ENCODE results near the gene MSMP.

MSMP gene

DNA sequence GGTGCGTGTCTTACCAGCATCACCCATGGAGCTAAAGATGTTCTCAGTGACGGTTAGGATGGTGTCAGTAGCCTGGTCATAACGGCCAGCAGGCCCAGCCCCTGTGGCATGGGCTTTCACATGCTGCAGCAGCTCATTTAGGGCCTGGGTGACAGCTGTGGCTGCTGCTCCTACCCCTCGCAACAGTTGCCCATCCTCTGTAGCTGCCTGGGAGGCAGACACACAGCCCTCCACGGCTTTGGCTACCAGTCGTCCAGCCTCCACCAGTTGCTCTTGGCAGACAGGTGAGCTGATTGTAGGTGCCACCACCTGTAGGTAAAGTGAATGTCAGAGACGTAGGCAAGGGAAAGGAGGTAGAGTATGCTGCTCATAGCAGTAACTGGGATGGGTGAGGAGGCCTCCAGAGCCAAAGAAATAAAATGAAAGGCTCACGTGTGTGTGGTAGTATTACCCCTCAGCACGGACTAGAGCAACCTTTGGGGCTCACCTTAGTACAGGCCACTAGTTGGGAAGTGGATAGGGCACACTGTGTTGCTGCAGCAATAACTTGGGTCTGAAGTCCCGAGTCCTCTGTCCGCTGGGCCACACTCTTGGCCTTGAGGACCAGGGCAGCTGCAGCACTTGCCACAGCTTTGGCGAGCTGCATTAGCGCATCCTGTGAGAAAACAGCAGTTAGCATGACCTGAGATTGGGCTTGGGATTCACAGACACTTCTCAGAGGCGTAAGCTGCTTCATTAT lies 36.8 kb downstream of the MSMP start:
- DNase-seq: no peak

DNA sequence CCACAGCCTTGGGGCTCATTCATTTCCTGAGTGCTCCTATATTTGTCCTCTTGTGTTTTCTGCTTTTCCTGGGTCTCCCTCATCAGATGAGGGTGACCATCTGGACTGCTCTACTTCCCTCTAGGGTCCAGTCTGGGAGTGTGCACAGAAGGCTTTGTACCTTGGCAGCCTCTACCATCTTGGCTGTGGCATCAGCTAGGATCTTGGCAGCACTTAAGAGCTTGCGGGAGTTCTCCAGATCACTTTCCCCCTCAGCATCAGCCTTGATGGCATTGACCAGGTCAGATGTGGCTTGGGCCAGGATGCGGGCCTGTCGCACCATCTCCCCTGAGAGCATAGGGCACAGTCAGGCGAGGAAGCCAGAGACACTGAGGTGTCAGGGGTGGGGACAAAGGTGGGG lies 37.8 kb downstream of the MSMP start:
- no peak for DNase-seq

DNA sequence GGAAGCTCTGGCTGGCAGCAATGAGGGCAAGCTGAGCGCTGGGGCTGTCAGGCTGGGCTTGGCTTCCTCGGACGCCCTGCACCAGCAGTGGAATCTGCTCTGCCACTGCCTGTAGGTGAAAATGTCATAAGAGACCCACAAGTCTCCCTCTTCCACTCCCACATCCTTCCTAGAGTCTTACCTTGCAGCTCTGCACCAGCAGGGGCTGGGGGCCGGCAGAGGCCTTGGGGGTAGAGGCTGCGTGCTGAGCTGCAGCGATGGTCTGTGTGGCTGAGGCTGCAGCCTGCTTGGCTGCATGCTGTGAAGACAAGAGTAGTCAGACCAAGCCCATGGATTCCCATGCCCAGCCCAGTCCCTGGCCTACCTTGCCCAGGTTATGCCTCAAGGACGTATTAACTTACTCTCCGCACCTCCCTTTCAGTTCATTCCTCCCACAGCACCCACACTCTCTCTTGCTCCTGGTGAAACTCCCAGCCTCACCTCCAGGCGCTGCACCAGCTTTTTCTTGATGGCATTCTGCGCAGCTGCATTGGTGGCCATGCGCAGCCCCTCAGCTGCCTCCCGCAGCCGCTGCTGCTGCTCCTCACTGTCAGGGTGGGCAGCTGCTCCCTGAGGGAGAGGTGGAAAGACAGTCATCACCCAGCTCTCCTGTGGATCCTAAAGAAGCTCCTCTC lies 39.4 kb downstream of the MSMP start:
- no peak for DNase-seq

DNA sequence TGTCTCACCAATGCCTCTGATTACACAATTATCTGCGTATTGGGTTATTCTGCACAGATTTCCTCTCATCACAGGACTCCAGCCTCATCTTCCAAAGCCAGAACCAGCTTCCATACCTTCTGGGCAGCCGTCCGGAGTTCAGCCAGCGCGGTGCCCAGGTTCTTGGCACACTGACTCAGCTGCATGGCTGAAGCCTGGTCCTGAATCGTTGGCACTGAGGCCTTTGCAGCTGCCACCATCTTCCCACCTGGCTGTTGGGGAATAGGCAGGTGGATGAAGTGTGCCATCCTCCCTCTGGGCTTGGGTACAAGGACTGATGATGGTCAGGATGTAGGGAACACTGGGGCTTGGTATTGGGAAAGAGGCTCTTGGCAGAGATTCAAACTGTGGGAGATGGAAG lies 40.0 kb downstream of the MSMP start:
- no peak for DNase-seq

DNA sequence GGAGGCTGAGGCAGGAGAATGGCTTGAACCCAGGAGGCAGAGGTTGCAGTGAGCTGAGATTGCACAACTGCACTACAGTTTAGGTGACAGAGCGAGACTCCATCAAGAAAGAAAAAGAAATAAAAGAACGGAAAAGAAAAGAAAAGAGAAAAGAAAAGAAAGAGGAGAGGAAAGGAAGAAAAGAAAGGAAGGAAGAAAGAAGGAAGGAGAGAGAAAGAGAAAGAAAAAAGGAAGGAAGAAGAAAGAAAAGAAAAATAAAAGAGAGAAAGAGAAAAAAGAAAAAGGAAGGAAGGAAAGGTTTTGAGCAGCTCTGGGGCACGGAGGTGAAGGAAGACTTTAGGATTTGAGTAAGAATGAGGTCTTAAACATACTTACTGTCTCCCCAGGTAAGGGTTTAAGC lies 40.5 kb downstream of the MSMP start:
- no peak for DNase-seq

DNA sequence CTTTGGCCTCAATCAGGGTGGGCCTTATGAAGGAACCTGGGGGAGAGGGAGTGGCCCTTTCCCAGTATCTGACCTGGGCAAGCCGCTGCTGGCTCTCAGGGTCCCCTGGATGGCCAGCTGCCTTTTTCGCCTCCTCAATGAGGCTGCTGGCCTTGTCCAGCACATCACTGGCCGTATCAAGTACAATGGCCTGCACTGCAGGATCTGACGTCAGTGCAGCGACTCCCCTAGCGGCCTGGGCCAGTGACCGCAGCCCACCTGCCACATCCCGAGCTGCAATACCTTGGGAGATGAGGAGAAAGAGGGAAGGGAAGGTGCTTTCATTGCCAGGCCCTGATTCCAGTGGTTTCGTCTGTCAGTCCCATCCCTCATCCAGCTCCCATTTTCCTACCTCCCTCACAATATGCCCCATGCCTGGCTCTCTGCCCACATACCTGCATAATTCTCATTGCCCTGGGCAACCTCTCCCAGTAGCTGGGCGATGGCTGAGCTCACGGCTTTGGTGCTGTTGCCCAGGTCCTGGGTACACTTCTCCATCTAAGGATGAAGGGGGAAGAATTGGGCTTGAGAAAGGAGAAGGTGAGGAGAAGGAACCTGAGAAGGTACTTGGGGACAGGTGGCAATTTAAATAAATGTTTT lies 41.2 kb downstream of the MSMP start:
- no peak for DNase-seq

DNA sequence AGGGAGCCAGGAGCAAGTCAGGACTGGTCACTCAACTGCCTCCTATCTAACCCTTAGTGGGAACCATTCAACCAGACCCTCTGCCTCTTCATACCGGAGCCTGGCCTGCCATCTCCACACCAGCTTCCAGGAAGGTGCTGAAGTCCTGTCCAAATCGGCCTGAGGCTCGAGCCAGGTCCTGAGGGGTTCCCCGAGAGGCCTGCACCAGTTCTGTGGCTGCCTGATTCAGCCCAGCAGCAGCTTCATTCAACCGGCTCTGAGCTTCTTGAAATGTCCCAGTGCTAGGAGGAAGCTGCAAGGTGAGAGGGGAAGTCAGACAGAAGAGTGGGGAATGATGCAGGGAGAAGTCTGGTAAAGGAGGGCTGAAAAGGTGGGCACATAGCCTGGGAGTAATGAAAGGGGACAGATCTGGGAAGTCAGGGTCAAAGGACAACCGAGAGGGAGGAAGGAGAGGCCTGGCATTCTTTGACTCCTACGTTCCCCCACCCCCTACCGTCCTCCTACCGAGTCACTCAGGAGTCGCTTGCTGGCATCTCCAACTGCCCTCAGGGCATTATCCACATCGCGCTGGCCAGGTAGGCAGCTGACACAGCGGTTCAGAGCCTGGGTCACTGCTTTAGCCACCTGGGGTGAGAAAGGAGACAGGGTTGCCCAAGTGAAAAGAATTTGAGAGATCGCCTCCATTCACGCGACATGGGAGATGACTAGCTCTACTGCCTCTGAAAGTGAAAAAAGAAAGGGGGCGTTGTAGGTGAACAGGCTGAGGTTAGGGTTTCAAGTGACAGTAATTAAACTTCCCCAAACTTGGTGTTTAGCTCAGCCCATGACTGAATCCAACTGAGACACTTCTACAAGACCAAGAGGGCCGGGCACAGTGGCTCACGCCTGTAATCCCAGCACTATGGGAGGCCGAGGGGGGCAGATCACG lies 42.3 kb downstream of the MSMP start:
- DNase-seq: no peak

DNA sequence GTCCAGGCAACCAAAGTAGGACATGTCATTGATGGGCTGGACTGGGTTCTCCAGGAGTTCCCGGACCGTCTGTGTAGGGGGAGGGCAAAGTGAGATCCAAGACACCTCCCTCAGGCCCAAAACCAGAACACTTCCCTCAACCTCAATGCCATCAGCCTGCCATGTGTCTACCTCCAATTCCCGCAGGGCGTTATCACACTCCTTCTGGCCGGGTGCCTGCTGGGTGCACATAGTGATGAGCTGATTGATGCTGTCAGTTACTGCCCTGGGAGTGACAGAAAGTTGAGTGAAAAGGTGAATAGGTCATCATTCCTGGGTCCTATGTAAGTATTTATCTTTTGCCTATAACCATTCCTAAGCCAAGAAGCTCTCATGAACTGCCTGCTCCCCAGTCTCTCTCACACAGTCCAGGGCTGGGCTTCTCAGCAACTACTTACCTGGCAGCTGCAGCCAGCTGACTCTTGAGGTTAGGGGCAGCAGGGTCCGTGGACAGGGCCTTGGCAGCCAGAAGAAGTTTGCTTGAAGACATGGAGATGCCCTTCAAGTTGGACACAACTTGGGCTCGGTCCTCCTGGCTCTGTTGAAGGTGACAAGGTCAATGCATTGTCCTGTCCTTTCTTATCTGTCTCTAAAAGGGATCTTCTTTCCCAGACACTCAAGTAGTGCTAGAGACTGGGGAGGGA lies 43.1 kb downstream of the MSMP start:
- no peak for DNase-seq

DNA sequence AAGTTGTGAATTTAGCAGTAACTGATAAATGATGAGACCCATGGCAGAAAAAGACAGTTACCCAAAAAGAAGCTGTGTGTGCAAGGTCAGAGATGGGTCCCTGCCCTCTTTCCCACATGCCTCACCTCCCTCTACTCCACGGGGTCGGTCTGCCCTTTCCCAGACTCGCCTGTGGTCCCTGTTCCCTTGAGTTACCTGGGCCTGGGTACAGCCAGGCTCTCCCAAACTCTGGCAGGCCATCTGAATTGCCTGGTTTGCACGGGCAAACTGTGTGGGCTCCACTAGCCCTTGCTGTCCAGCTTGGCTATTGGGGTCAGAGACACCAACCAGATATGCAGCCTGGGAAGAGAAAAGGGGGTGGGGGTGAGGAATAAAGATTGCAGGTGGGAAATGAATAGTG lies 45.9 kb downstream of the MSMP start:
- no peak for DNase-seq

DNA sequence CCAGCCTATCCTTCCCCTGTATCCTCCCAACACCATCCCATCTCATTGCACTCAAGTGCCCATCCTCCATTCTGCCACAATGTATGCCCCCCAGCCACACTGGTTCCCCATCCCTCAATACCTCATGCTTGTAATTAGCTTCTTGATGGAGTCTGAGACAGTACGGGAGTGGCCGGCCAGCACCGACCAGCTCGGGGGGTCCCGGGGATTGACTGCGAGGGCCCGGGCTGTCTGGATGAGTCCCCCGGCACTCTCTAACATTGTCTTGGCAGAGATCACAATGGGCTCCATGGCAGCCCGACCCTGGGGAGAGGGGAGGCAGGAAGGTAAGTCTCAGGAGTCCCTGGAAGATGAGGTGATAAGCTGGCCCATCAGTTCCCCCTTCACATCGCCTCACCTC lies 47.1 kb downstream of the MSMP start:
- no peak for DNase-seq

DNA sequence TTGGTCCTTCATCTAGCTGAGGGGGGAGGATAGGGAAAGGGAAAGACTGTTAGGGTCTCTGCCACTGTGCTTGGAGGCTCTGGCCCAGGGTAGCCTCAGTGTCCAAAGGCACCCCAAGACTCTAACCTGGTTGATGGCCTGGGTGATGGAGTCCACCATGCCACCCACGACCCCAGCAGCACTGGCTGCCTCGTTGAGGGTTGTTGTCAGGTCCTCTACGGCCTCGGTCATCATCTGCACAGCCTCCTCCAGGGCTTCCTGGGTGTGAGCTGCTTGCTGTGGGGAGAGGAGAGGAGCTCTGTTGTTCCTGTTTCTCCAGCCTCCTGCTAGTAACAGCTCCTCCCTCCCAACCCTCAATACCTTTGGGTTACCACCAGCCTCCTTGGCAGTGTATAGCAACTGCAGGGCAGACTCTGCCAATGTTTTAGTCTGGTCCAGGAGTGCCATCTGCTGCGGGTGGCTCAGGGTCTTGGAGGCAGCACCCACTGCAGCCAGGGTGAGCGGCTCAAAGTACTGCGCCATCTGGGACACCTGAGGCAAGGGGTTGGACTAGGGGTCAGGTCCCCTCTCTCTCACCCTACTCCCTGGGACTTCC lies 48.1 kb downstream of the MSMP start:
- no peak for DNase-seq

DNA sequence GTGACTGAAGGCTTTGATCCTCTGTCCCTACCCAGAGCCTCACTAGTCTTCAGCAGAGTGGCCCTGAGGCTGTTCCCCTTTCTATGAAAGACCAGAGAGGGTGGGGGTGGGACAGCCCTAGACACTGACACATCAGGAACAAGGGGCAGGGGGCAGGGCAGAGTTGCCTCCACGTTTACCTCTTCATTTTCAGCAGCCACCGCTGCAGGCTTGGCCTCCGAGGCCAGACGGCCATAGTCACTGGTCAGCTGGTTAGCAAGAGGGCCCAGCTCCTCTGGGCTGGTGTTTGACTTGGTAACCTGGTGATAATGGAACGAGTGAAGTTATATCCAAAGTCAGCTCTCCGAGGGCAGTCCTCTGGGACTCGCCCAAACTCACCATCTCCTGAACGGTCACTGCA lies 48.7 kb downstream of the MSMP start:
- DNase-seq: no peak

DNA sequence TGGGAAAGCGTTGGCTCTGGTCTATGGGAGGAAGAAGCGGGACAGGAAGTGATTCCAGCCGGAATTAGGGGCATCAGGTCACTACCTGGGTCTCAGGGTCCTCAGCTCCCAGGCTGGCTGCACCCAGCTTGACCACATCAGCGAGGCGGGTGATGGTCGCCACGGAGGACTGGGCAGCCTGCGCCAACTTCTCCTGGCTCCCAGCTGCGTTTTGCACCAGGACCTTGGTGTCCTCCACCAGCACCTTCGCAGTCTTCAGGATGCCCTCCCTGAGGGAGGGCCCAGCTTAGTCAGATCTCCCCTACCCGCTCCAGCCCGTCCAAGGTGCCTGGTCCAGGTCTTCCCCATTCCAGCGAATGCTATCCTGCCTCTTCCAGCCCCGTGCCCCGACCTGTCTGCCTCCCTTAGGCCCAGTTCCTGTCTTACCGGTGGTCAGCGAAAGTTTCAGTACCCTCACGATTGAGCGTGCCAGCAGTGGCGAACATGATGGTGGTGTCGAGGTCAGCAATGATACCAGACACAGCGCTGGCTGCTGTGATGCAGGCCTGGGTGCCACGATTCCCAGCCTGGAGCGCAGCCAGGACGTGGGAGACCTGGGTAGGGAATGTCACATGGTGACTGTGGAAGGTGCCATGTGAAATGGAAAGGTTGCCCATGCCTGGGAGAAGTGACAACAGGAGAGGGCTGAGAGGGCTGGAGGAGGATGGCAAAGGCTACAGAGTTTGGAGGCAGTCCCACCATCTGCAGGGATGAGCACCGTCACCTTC lies 50.0 kb downstream of the MSMP start:
- DNase-seq: no peak
